Vagina (tissue), 2 donors: Measurements from ENCODE around the gene CREB5. TPM values are rescaled to one million over a fixed set of nuclear protein-coding genes. Genes with fewer than 3 reads are reported as not detected.

Experiments used
- DNase-seq, 2 donors: peaks; one replicate each; pipeline ENCODE4 v3.0.0-alpha.2; 2017; ENCODE audit errors: extremely low spot score in 2 of 2
- H3K27ac ChIP-seq: fragments of 200-600 bp; sonication (generic); one replicate; pipeline ENCODE4 v1.5.1; 2019
- H3K27me3 ChIP-seq: fragments of 200-600 bp; sonication (generic); one replicate; pipeline ENCODE4 v1.5.1; 2019
- H3K36me3 ChIP-seq, 2 donors: fragments of 200-600 bp; sonication (generic); one replicate each; pipeline ENCODE4 v1.5.1; 2017 to 2019
- H3K4me1 ChIP-seq: fragments of 200-600 bp; sonication (generic); one replicate; pipeline ENCODE4 v1.5.1; 2019
- H3K4me3 ChIP-seq, 2 donors: fragments of 200-600 bp; sonication (generic); 1 replicate in 1 of 2; 2 replicates in 1 of 2; pipeline ENCODE4 v1.5.1; 2016 to 2019
- H3K9me3 ChIP-seq: fragments of 200-600 bp; sonication (generic); one replicate; pipeline ENCODE4 v1.5.1; 2019
- POLR2A ChIP-seq, 2 donors: fragments of 450-650 bp; IDR thresholded peaks; one replicate each; pipeline ENCODE4 v1.6.1; 2017; ENCODE audit warnings: antibody characterized with exemption in 2 of 2, mild to moderate bottlenecking in 2 of 2, moderate library complexity in 2 of 2
- POLR2AphosphoS5 ChIP-seq, 2 donors: sonication (generic); formaldehyde crosslinking; IDR thresholded peaks; one replicate each; pipeline ENCODE4 v1.9.0; 2017; ENCODE audit warnings: antibody characterized with exemption in 2 of 2, mild to moderate bottlenecking in 2 of 2, low read depth in 1 of 2; ENCODE audit not compliant: insufficient read depth in 1 of 2
- intact Hi-C: fragments of 100-400 bp; cut with DNase I; formaldehyde crosslinking; loops from one replicate; pipeline ENCODE4 v1.15.1; 2023
- total RNA-seq: library from RNA; depleted of rRNA; stranded (reverse); fragments of >200 nt; gene quantifications from one replicate; pipeline ENCODE4 v1.2.3, GENCODE V29; 2016
- TF ChIP-seq, protein P1 (sequence below), 3 experiments: fragments of 450-650 bp in 2 of 3; fragments of 200-600 bp in 1 of 3; sonication (generic) in 1 of 3; IDR thresholded peaks; one replicate each; pipeline ENCODE4 v1.5.1; 2017 to 2019; ENCODE audit warnings: antibody characterized with exemption in 3 of 3, mild to moderate bottlenecking in 2 of 3, moderate library complexity in 2 of 3

The CREB5 gene
- total RNA-seq, 1 donor from 2014 or later, result 23.1 TPM

DNA sequence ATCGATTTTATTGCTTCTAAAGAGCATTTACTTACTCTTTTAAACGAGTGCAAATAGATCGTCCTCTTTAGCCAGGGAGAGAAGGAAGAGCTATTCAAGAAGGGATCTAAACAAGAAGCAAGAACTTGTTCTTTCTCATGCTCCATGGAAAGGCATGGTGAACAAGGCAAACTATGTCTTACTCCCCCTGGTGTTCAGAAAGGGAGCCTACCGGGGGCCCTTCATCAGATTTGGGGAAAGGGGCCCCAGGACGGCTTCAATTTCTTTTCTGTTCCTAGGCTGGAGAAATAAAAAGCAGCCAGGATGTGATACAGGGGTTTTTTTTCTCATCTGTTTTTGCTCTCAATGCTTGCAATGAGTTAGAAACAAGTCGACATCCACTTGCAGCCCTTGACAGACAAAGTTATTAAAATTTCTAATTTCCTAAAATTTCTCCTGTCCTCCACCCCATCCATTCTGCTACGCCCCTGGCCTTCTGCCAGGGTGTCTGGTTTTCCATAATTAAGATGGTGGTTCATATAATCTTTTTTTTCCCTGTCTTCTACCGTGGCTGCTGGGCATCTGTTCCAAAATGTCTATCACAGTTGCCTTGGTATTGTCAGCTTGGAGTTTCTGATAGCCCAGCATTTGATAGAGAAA, 214.4 kb downstream of the CREB5 start:
- no peak for DNase-seq
- Histone ChIP-seq H3K9me3 (no peaks in the 10 kb centered on the region), H3K27me3 (no peaks in the 10 kb centered on the region), H3K27ac (no peak overlapping the region), H3K4me3 (no peak overlapping the region), H3K36me3 (no peaks in the 10 kb centered on the region), H3K4me1 (peaks cover 26% of the 10 kb centered on the region)
- intact Hi-C loops, result no loop called here
- TF ChIP-seq, protein P1, sequence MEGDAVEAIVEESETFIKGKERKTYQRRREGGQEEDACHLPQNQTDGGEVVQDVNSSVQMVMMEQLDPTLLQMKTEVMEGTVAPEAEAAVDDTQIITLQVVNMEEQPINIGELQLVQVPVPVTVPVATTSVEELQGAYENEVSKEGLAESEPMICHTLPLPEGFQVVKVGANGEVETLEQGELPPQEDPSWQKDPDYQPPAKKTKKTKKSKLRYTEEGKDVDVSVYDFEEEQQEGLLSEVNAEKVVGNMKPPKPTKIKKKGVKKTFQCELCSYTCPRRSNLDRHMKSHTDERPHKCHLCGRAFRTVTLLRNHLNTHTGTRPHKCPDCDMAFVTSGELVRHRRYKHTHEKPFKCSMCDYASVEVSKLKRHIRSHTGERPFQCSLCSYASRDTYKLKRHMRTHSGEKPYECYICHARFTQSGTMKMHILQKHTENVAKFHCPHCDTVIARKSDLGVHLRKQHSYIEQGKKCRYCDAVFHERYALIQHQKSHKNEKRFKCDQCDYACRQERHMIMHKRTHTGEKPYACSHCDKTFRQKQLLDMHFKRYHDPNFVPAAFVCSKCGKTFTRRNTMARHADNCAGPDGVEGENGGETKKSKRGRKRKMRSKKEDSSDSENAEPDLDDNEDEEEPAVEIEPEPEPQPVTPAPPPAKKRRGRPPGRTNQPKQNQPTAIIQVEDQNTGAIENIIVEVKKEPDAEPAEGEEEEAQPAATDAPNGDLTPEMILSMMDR (IDR thresholded peaks at IDR 0.05), result peak; percentile 18 to 26 (median 25)
- no peak for TF ChIP-seq POLR2AphosphoS5 (IDR thresholded peaks at IDR 0.05; ENCODE audit: insufficient read depth in 1 of 2, low read depth in 1 of 2)

DNA sequence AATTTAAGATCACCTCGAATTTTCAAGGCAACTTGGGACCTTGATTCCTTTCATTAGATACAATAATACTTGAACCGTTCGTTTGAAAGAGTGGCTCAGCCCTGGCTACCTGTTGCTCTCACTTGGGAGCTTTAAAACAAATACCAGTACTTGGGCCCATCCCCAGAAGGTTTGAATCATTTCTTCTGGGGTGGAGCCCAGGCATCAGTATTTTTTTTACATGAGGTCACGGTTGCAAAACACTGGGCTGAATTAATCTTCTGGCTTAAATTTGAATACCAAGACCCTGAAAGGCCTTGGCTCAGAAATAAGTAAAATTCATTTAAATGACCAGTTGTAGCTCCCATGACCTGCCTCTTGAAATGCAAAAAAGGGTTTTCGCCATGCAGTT, 214.9 kb downstream of the CREB5 start:
- Histone ChIP-seq H3K27me3 (no peaks in the 10 kb centered on the region), H3K27ac (no peak overlapping the region), H3K4me1 (peaks cover 26% of the 10 kb centered on the region), H3K9me3 (no peaks in the 10 kb centered on the region), H3K36me3 (no peaks in the 10 kb centered on the region), H3K4me3 (no peak overlapping the region)
- TF ChIP-seq, protein P1 (IDR thresholded peaks at IDR 0.05), result no peak
- TF ChIP-seq POLR2A (IDR thresholded peaks at IDR 0.05), result no peak
- TF ChIP-seq POLR2AphosphoS5 (IDR thresholded peaks at IDR 0.05; ENCODE audit: insufficient read depth in 1 of 2, low read depth in 1 of 2), result no peak
- no peak for DNase-seq
- intact Hi-C loops, result no loop called here

DNA sequence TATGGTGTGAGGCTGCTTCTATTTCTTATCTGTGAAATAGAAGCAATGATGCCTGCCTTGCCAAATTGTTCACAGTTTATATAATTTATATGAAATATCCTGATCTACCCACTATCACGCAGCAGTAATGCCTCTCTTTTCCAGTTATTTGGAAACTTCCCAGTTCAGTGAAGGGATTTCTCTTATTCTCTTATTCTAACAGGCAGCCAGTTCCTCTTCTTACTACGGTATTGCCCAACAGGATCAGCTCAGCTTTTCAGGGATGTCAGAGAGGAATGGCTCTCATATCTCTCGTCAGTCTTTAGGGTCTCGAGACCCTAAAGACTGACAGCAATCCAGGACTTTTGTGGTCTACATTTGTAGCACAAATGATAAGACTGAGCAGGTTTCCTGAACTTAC, 215.6 kb downstream of the CREB5 start:
- no peaks in the 10 kb centered on the region for H3K9me3 ChIP-seq
- no peak for DNase-seq
- TF ChIP-seq POLR2A (IDR thresholded peaks at IDR 0.05), result no peak
- no peak for TF ChIP-seq POLR2AphosphoS5 (IDR thresholded peaks at IDR 0.05; ENCODE audit: insufficient read depth in 1 of 2, low read depth in 1 of 2)
- TF ChIP-seq, protein P1 (IDR thresholded peaks at IDR 0.05), result no peak
- H3K4me3 ChIP-seq, result no peak overlapping the region
- intact Hi-C loops, result no loop called here
- H3K36me3 ChIP-seq, result no peaks in the 10 kb centered on the region
- H3K27ac ChIP-seq, result no peak overlapping the region
- no peaks in the 10 kb centered on the region for H3K27me3 ChIP-seq
- peaks cover 26% of the 10 kb centered on the region for H3K4me1 ChIP-seq

DNA sequence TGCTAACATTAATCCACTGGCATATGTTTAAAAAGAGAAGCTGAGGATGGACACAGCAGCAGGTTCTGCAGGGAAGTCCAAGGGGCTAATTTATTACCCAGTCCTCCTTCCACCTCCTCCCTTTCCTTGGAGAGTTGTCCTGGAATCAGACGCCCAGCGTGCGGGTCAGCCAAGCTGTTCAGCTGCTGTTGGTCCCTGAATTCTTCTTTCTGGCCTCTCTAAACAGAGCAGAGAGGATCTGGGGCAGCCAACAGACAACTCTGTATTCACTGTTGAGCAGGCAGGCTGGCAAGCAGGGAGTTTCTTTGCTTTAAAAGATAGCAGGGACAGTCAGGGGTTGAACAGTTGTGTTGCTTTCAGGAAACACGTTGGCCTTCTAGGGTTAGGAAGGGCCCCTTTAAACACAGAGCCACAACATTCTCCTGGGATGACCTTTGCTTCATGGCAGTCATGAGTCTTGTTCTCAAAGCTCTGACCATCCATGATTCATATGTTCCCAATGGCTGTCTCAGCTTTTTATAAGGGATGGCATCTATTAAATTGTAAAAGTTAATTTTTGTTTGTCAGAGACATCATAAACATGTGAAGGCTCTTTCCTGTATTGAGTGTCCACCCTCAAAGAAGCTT, 217.0 kb downstream of the CREB5 start:
- no peak for DNase-seq
- H3K4me3 ChIP-seq, result no peak overlapping the region
- H3K4me1 ChIP-seq, result peaks cover 26% of the 10 kb centered on the region
- H3K9me3 ChIP-seq, result no peaks in the 10 kb centered on the region
- H3K27ac ChIP-seq, result no peak overlapping the region
- H3K36me3 ChIP-seq, result no peaks in the 10 kb centered on the region
- no peak for TF ChIP-seq POLR2AphosphoS5 (IDR thresholded peaks at IDR 0.05; ENCODE audit: insufficient read depth in 1 of 2, low read depth in 1 of 2)
- TF ChIP-seq, protein P1 (IDR thresholded peaks at IDR 0.05), result no peak
- no peak for TF ChIP-seq POLR2A (IDR thresholded peaks at IDR 0.05)
- intact Hi-C loops, result no loop called here
- H3K27me3 ChIP-seq, result no peaks in the 10 kb centered on the region

DNA sequence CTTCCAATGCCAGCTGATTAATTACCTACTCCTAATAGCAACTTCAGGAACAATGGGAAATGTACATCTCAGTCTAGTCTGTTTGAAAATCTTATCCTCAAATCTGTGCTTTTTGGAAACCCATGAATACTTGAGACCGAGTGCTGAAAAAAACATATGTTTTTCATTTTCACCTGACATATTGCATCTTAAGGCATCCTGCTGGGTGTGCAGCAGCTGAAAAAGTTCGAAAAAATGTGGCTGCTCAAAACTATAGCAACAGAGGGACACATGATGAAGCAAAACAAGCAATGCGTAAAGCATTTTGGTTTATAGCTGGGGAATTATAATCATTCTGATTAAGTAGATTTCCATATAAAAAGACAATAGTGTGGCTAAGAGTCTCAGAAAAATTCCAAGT, 218.0 kb downstream of the CREB5 start:
- no peaks in the 10 kb centered on the region for H3K9me3 ChIP-seq
- intact Hi-C loops, result no loop called here
- H3K27ac ChIP-seq, result no peak overlapping the region
- H3K27me3 ChIP-seq, result no peaks in the 10 kb centered on the region
- no peak for DNase-seq
- no peak overlapping the region for H3K4me3 ChIP-seq
- peaks cover 26% of the 10 kb centered on the region for H3K4me1 ChIP-seq
- TF ChIP-seq POLR2AphosphoS5 (IDR thresholded peaks at IDR 0.05; ENCODE audit: insufficient read depth in 1 of 2, low read depth in 1 of 2), result no peak
- no peak for TF ChIP-seq POLR2A (IDR thresholded peaks at IDR 0.05)
- TF ChIP-seq, protein P1 (IDR thresholded peaks at IDR 0.05), result no peak
- H3K36me3 ChIP-seq, result no peaks in the 10 kb centered on the region
